NB4 (cell line): ENCODE measurements around the gene RCAN3.

Source experiments
- CTCF ChIP-seq: IDR thresholded peaks from one replicate; pipeline ENCODE4 v1.5.1; 2012; ENCODE audit warnings: low read depth, low read length
- MAX ChIP-seq: IDR thresholded peaks from 2 replicates; pipeline ENCODE4 v1.6.1; 2011; ENCODE audit warnings: low read depth, low read length
- POLR2A ChIP-seq: IDR thresholded peaks from 2 replicates; pipeline ENCODE4 v1.6.1; 2011; ENCODE audit warnings: mild to moderate bottlenecking; ENCODE audit not compliant: insufficient read length; ENCODE audit errors: extremely low read depth

- TF ChIP-seq MAX (no peak), CTCF (no peak), POLR2A (no peak)
Observed at GRCh38 chr1:24578846-24579245, 76.2 kb downstream of the RCAN3 start.
